ENCODE data around the gene ZNRD2.

The ZNRD2 gene

GRCh38 chr11:65542738-65543390 is 27.4 kb upstream of the ZNRD2 start:
- TF ChIP-seq FOXP2 (optimal IDR thresholded peaks at IDR 0.05; ENCODE audit: borderline replicate concordance, extremely low read depth, extremely low read length, insufficient read depth) = no peak
- no peak for TF ChIP-seq REST (IDR thresholded peaks at IDR 0.05; ENCODE audit: insufficient read depth in 1 of 2, low read depth in 2 of 2, low read length in 2 of 2)
- no peak for TF ChIP-seq POLR2AphosphoS5 (IDR thresholded peaks at IDR 0.05; ENCODE audit: low read depth, low read length)
- TF ChIP-seq SIN3A (IDR thresholded peaks at IDR 0.05; ENCODE audit: borderline replicate concordance, insufficient read depth, low read length) = no peak
- no peak for TF ChIP-seq TAF1 (IDR thresholded peaks at IDR 0.05; ENCODE audit: borderline replicate concordance, insufficient read depth, low read length)

- no peak for TF ChIP-seq POLR2AphosphoS5 (IDR thresholded peaks at IDR 0.05; ENCODE audit: low read depth, low read length)
- TF ChIP-seq TAF1 (IDR thresholded peaks at IDR 0.05; ENCODE audit: borderline replicate concordance, insufficient read depth, low read length) = no peak
- TF ChIP-seq SIN3A (IDR thresholded peaks at IDR 0.05; ENCODE audit: borderline replicate concordance, insufficient read depth, low read length) = no peak
- no peak for TF ChIP-seq FOXP2 (optimal IDR thresholded peaks at IDR 0.05; ENCODE audit: borderline replicate concordance, extremely low read depth, extremely low read length, insufficient read depth)
- no peak for TF ChIP-seq REST (IDR thresholded peaks at IDR 0.05; ENCODE audit: insufficient read depth in 1 of 2, low read depth in 2 of 2, low read length in 2 of 2)
These were observed 24.4 kb upstream of the ZNRD2 start for GRCh38 chr11:65545853-65546216.

- no peak for TF ChIP-seq SIN3A (IDR thresholded peaks at IDR 0.05; ENCODE audit: borderline replicate concordance, insufficient read depth, low read length)
- TF ChIP-seq REST (IDR thresholded peaks at IDR 0.05; ENCODE audit: insufficient read depth in 1 of 2, low read depth in 2 of 2, low read length in 2 of 2) = no peak
- no peak for TF ChIP-seq POLR2AphosphoS5 (IDR thresholded peaks at IDR 0.05; ENCODE audit: low read depth, low read length)
- no peak for TF ChIP-seq TAF1 (IDR thresholded peaks at IDR 0.05; ENCODE audit: borderline replicate concordance, insufficient read depth, low read length)
- TF ChIP-seq FOXP2 (optimal IDR thresholded peaks at IDR 0.05; ENCODE audit: borderline replicate concordance, extremely low read depth, extremely low read length, insufficient read depth) = no peak
These were observed 23.9 kb upstream of the ZNRD2 start for GRCh38 chr11:65546217-65546958.

GRCh38 chr11:65547446-65548125 is 22.7 kb upstream of the ZNRD2 start:
- TF ChIP-seq TAF1 (IDR thresholded peaks at IDR 0.05; ENCODE audit: borderline replicate concordance, insufficient read depth, low read length) (no peak), POLR2AphosphoS5 (IDR thresholded peaks at IDR 0.05; ENCODE audit: low read depth, low read length) (no peak), FOXP2 (optimal IDR thresholded peaks at IDR 0.05; ENCODE audit: borderline replicate concordance, extremely low read depth, extremely low read length, insufficient read depth) (no peak), REST (IDR thresholded peaks at IDR 0.05; ENCODE audit: insufficient read depth in 1 of 2, low read depth in 2 of 2, low read length in 2 of 2) (no peak), SIN3A (IDR thresholded peaks at IDR 0.05; ENCODE audit: borderline replicate concordance, insufficient read depth, low read length) (no peak)
